ENCODE measurements around the gene TOX3. TPM values are rescaled to one million over a fixed set of nuclear protein-coding genes. Genes with fewer than 3 reads are reported as not detected.

The TOX3 gene
- total and polyA plus RNA-seq, 2 donors (not counting 1 experiment from before 2014, with no cell fraction given), result not detected

DNA sequence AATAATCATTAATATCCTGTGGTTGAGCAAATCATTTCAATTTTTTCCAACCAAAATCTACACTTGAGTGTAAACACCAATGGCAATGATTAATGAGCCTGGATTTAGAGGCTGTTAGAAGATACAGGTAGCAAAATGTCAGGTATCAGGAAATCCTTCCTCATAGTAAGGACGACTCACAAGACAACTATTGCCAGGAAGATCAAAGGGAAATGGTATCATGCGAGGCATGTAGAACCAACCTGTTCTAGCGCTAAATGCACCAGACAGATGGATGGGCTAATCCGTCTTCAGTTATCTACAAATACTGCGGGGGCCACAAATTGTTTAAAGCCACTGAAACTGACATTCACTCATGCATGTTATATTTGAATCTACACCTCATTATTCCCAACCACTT lies 28.1 kb downstream of the TOX3 start:
- Histone ChIP-seq H3K79me2 (ENCODE audit: control insufficient read depth, insufficient read depth, low read length) (no peaks in the 10 kb centered on the region), H3K4me3 (ENCODE audit: control extremely low read depth in 1 of 5, extremely low read depth in 1 of 5, insufficient read depth in 1 of 5, low read depth in 2 of 5, low read length in 4 of 5) (no peak overlapping the region), H3K4me2 (replicated peaks; ENCODE audit: low read depth, low read length, poor library complexity, severe bottlenecking) (no peak overlapping the region), H3K9ac (ENCODE audit: low read length) (no peak overlapping the region), H3K27ac (ENCODE audit: low read length in 2 of 2) (no peak overlapping the region), H2AFZ (ENCODE audit: insufficient read depth, low read depth, low read length, poor library complexity, severe bottlenecking) (no peak overlapping the region), H4K20me1 (ENCODE audit: control insufficient read depth, insufficient read depth, low read length, poor library complexity, severe bottlenecking) (no peaks in the 10 kb centered on the region), H3K9me3 (ENCODE audit: control extremely low read depth in 1 of 3, control insufficient read depth in 2 of 3, insufficient read depth in 1 of 3, low read length in 2 of 3) (no peaks in the 10 kb centered on the region), H3K36me3 (replicated peaks in 1 of 2; ENCODE audit: control extremely low read depth in 1 of 2, control insufficient read depth in 1 of 2, extremely low read depth in 1 of 2, insufficient read depth in 2 of 2, low read length in 1 of 2) (no peaks in the 10 kb centered on the region), H3K27me3 (replicated peaks in 1 of 4; ENCODE audit: control extremely low read depth in 1 of 4, control insufficient read depth in 3 of 4, insufficient read depth in 4 of 4, low read length in 3 of 4) (no peaks in the 10 kb centered on the region), H3K4me1 (ENCODE audit: control insufficient read depth in 2 of 2, insufficient read depth in 2 of 2, low read length in 2 of 2) (no peaks in the 10 kb centered on the region)
- DNase-seq (no peak), ATAC-seq (ENCODE audit: low read depth) (no peak)
- TF ChIP-seq CTCF (IDR thresholded peaks at IDR 0.05) (no peak), EZH2 (IDR thresholded peaks at IDR 0.05; ENCODE audit: borderline replicate concordance, insufficient read depth, low read depth, low read length, poor library complexity, severe bottlenecking) (no peak)
- Mint-ChIP-seq H3K27me3 (no peaks in the 10 kb centered on the region), H3K27ac (no peak overlapping the region), H3K4me1 (no peaks in the 10 kb centered on the region), H3K9me3 (ENCODE audit: insufficient read depth) (peaks cover 3% of the 10 kb centered on the region), H3K4me3 (no peak overlapping the region)
- WGBS (ENCODE audit: insufficient coverage), result 90% methylated on average over 5 of the region's 5 CpGs
- CTCF ChIA-PET, result no interaction called here
- intact Hi-C loops (cut with micrococcal nuclease), result no loop called here
- POLR2A ChIA-PET, result no interaction called here

DNA sequence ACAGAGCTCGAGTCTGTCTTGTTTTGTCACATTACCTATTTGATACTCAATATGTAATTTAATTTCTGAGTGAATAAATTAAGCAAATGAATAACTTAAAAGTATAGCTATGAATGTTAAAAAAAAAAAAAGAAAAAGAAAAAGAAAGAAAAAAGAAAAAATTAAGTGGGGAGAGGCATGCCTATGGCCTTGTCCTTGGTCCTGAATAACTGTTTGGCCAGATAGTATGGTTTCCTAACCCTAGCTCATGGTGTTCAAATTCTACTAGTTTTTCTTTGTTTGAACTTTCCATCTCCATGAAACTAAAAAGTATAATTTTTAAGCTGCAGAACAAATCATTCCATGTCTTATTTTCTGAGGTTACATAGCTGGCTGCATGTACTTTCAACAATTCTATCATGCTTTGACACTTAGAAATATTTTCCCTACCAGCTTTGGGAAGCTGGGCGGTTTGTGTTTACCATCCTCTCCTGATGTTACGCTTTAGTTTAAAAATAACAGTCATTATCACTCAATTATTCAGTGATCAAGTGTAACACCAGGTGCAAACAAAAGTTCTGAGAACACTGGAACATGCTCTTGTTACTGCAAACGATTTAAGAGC lies 31.8 kb downstream of the TOX3 start:
- TF ChIP-seq CTCF (IDR thresholded peaks at IDR 0.05) (no peak), EZH2 (IDR thresholded peaks at IDR 0.05; ENCODE audit: borderline replicate concordance, insufficient read depth, low read depth, low read length, poor library complexity, severe bottlenecking) (no peak)
- Mint-ChIP-seq H3K27ac (no peak overlapping the region), H3K4me3 (no peak overlapping the region), H3K27me3 (no peaks in the 10 kb centered on the region), H3K9me3 (ENCODE audit: insufficient read depth) (peaks cover 3% of the 10 kb centered on the region), H3K4me1 (no peaks in the 10 kb centered on the region)
- H3K4me2 ChIP-seq (replicated peaks; ENCODE audit: low read depth, low read length, poor library complexity, severe bottlenecking), result no peak overlapping the region
- no peak overlapping the region for H3K4me3 ChIP-seq (ENCODE audit: control extremely low read depth in 1 of 5, extremely low read depth in 1 of 5, insufficient read depth in 1 of 5, low read depth in 2 of 5, low read length in 4 of 5)
- intact Hi-C loops (cut with micrococcal nuclease), result no loop called here
- H3K36me3 ChIP-seq (replicated peaks in 1 of 2; ENCODE audit: control extremely low read depth in 1 of 2, control insufficient read depth in 1 of 2, extremely low read depth in 1 of 2, insufficient read depth in 2 of 2, low read length in 1 of 2), result no peaks in the 10 kb centered on the region
- DNase-seq (no peak), ATAC-seq (ENCODE audit: low read depth) (no peak)
- 73% methylated on average over 2 of the region's 4 CpGs for WGBS (ENCODE audit: insufficient coverage)
- H3K9me3 ChIP-seq (ENCODE audit: control extremely low read depth in 1 of 3, control insufficient read depth in 2 of 3, insufficient read depth in 1 of 3, low read length in 2 of 3), result no peaks in the 10 kb centered on the region
- no peaks in the 10 kb centered on the region for H4K20me1 ChIP-seq (ENCODE audit: control insufficient read depth, insufficient read depth, low read length, poor library complexity, severe bottlenecking)
- no peak overlapping the region for H3K9ac ChIP-seq (ENCODE audit: low read length)
- POLR2A ChIA-PET, result no interaction called here
- CTCF ChIA-PET, result no interaction called here
- no peaks in the 10 kb centered on the region for H3K4me1 ChIP-seq (ENCODE audit: control insufficient read depth in 2 of 2, insufficient read depth in 2 of 2, low read length in 2 of 2)
- H3K27me3 ChIP-seq (replicated peaks in 1 of 4; ENCODE audit: control extremely low read depth in 1 of 4, control insufficient read depth in 3 of 4, insufficient read depth in 4 of 4, low read length in 3 of 4), result no peaks in the 10 kb centered on the region
- no peak overlapping the region for H3K27ac ChIP-seq (ENCODE audit: low read length in 2 of 2)
- no peak overlapping the region for H2AFZ ChIP-seq (ENCODE audit: insufficient read depth, low read depth, low read length, poor library complexity, severe bottlenecking)
- H3K79me2 ChIP-seq (ENCODE audit: control insufficient read depth, insufficient read depth, low read length), result no peaks in the 10 kb centered on the region
